Esophagus muscularis mucosa (tissue), 3 donors: ENCODE measurements around the gene S100A9.

Experiments used
- CTCF ChIP-seq, 3 experiments: fragments of 200-600 bp in 2 of 3; fragments of 450-650 bp in 1 of 3; sonication (generic) in 2 of 3; IDR thresholded peaks; one replicate each; pipeline ENCODE4 v1.5.1; 2017 to 2019; ENCODE audit warnings: antibody characterized with exemption in 3 of 3, mild to moderate bottlenecking in 2 of 3, moderate library complexity in 1 of 3
- EP300 ChIP-seq: sonication (generic); formaldehyde crosslinking; IDR thresholded peaks from one replicate; pipeline ENCODE4 v1.6.1; 2017; ENCODE audit warnings: antibody characterized with exemption

DNA sequence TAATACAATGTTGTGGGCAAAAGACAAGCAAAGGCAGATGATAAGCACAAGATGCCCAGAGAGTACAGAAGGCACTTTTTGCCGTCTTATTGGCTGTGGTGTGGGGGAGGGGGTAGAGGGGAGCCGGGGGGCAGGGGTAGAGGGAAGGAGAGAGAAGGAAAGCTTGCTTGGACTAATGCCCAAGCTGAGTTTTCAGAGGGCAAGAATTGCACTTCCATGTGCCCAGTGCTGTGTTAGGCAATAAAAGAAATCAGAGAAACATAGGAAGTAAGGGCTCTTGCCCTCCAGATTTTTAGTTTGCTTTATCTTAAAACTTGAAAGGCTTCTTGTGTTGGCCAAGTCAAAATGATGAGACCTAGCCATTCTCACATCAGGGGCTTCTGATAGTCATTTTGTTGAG, 9.4 kb downstream of the S100A9 start:
- TF ChIP-seq CTCF (IDR thresholded peaks at IDR 0.05) (no peak), EP300 (no peak)
